DOHH2 (cell line): ENCODE results near the gene CALN1.

Source experiments
- H3F3A ChIP-seq: fragments of 200-600 bp; sonication (generic), shearing (Covaris generic); 2 replicates; pipeline ENCODE4 v1.6.0; 2016; ENCODE audit warnings: antibody characterized with exemption, mild to moderate bottlenecking; ENCODE audit not compliant: control insufficient read depth, insufficient read depth
- H3K27ac ChIP-seq: fragments of 200-600 bp; sonication (generic); 2 replicates; pipeline ENCODE4 v1.5.1; 2014; ENCODE audit warnings: low read depth, mild to moderate bottlenecking, low read length, moderate library complexity
- H3K27me3 ChIP-seq: fragments of 200-600 bp; sonication (generic); 2 replicates; pipeline ENCODE4 v1.6.1; 2014; ENCODE audit warnings: mild to moderate bottlenecking, low read length, mixed read lengths; ENCODE audit not compliant: control insufficient read depth
- H3K36me3 ChIP-seq: fragments of 200-600 bp; sonication (generic); 2 replicates; pipeline ENCODE4 v1.6.1; 2014; ENCODE audit warnings: mild to moderate bottlenecking, low read length, moderate library complexity, mixed read lengths; ENCODE audit not compliant: control insufficient read depth
- H3K4me1 ChIP-seq: fragments of 200-600 bp; sonication (generic); 2 replicates; pipeline ENCODE4 v1.6.1; 2014; ENCODE audit warnings: mild to moderate bottlenecking, low read length, mixed read lengths; ENCODE audit not compliant: control insufficient read depth
- H3K4me2 ChIP-seq: fragments of 200-600 bp; sonication (generic); 2 replicates; pipeline ENCODE4 v1.6.0; 2014; ENCODE audit warnings: mild to moderate bottlenecking, low read length, moderate library complexity
- H3K4me3 ChIP-seq: fragments of 200-600 bp; sonication (generic); 2 replicates; pipeline ENCODE4 v1.5.1; 2014; ENCODE audit warnings: mild to moderate bottlenecking, low read length, mixed read lengths
- H3K79me2 ChIP-seq: fragments of 200-600 bp; sonication (generic); 2 replicates; pipeline ENCODE4 v1.6.1; 2014; ENCODE audit warnings: mild to moderate bottlenecking, low read length, mixed read lengths; ENCODE audit not compliant: control insufficient read depth
- H3K9me2 ChIP-seq: fragments of 200-600 bp; sonication (generic); replicated peaks from 2 replicates; pipeline ENCODE4 v1.6.1; 2014; ENCODE audit warnings: mild to moderate bottlenecking, low read length, mixed read lengths; ENCODE audit not compliant: control insufficient read depth
- H3K9me3 ChIP-seq: fragments of 200-600 bp; sonication (generic); 2 replicates; pipeline ENCODE4 v1.6.1; 2014; ENCODE audit warnings: antibody characterized with exemption, low read length, mixed read lengths; ENCODE audit not compliant: control insufficient read depth, insufficient read depth
- H4K20me1 ChIP-seq: fragments of 200-600 bp; sonication (generic); 2 replicates; pipeline ENCODE4 v1.6.0; 2014; ENCODE audit warnings: low read depth, mild to moderate bottlenecking, antibody characterized with exemption, low read length, moderate library complexity; ENCODE audit not compliant: control insufficient read depth, insufficient read depth
- CTCF ChIP-seq: fragments of 200-600 bp; sonication (generic); IDR thresholded peaks from one replicate; pipeline ENCODE4 v1.5.1; 2014; ENCODE audit warnings: antibody characterized with exemption, mild to moderate bottlenecking, low read depth, low read length; ENCODE audit not compliant: poor library complexity, severe bottlenecking
- EZH2phosphoT487 ChIP-seq: fragments of 200-600 bp; sonication (generic); IDR thresholded peaks from 2 replicates; pipeline ENCODE4 v1.6.1; 2017; ENCODE audit warnings: borderline replicate concordance, mild to moderate bottlenecking, antibody characterized with exemption, low read length, moderate library complexity, mixed read lengths

CALN1 gene

GRCh38 chr7:72080865-72081510, 331.1 kb downstream of the CALN1 start:
- TF ChIP-seq EZH2phosphoT487 (no peak), CTCF (no peak)
- H3K4me1 ChIP-seq = no peaks in the 10 kb centered on the region
- H3K4me2 ChIP-seq = no peak overlapping the region
- no peaks in the 10 kb centered on the region for H3K27me3 ChIP-seq
- no peaks in the 10 kb centered on the region for H3F3A ChIP-seq
- H3K27ac ChIP-seq = no peak overlapping the region
- no peaks in the 10 kb centered on the region for H3K36me3 ChIP-seq
- H3K9me2 ChIP-seq = no peaks in the 10 kb centered on the region
- H4K20me1 ChIP-seq = no peaks in the 10 kb centered on the region
- 0 out of 2 replicates have a peak, but pooled peaks cover 3% of the 10 kb centered on the region for H3K9me3 ChIP-seq
- H3K79me2 ChIP-seq = no peaks in the 10 kb centered on the region
- H3K4me3 ChIP-seq = no peak overlapping the region

GRCh38 chr7:72080341-72080766, 331.8 kb downstream of the CALN1 start:
- Histone ChIP-seq H3K9me2 (no peaks in the 10 kb centered on the region), H3K27ac (no peak overlapping the region), H4K20me1 (no peaks in the 10 kb centered on the region), H3K4me2 (no peak overlapping the region), H3K36me3 (no peaks in the 10 kb centered on the region), H3K4me3 (no peak overlapping the region), H3K9me3 (0 out of 2 replicates have a peak, but pooled peaks cover 3% of the 10 kb centered on the region), H3K79me2 (no peaks in the 10 kb centered on the region), H3K4me1 (no peaks in the 10 kb centered on the region), H3F3A (no peaks in the 10 kb centered on the region), H3K27me3 (no peaks in the 10 kb centered on the region)
- TF ChIP-seq CTCF (no peak), EZH2phosphoT487 (no peak)

- Histone ChIP-seq H3K27ac (no peak overlapping the region), H3K4me3 (no peak overlapping the region), H3K36me3 (no peaks in the 10 kb centered on the region), H3K9me2 (no peaks in the 10 kb centered on the region), H4K20me1 (no peaks in the 10 kb centered on the region), H3K79me2 (no peaks in the 10 kb centered on the region), H3F3A (no peaks in the 10 kb centered on the region), H3K4me1 (no peaks in the 10 kb centered on the region), H3K9me3 (0 out of 2 replicates have a peak, but pooled peaks cover 3% of the 10 kb centered on the region), H3K27me3 (no peaks in the 10 kb centered on the region), H3K4me2 (no peak overlapping the region)
- no peak for TF ChIP-seq CTCF
- no peak for TF ChIP-seq EZH2phosphoT487
These were observed 333.3 kb downstream of the CALN1 start for GRCh38 chr7:72078856-72079255.
